DND-41 (cell line): Measurements from ENCODE around the gene DUSP23.

ENCODE experiments used
- ATAC-seq: fragments of 200-7000 bp; cut with Tn5 transposase; 3 replicates; pipeline ENCODE4 v1.9.1; 2021; ENCODE audit warnings: low read depth; ENCODE audit not compliant: insufficient read depth
- DNase-seq: peaks from one replicate; pipeline ENCODE4 v3.0.0-alpha.2; 2020
- H2AFZ ChIP-seq: 2 replicates; pipeline ENCODE4 v1.6.0; 2012; ENCODE audit warnings: low read depth, low read length
- H3K27ac ChIP-seq: 2 replicates; pipeline ENCODE4 v1.5.1; 2012; ENCODE audit warnings: low read length, inconsistent platforms
- H3K27me3 ChIP-seq: fragments of 200-600 bp; sonication (generic); 2 replicates; pipeline ENCODE4 v1.6.0; 2012; ENCODE audit warnings: low read length, mild to moderate bottlenecking, inconsistent platforms; ENCODE audit not compliant: insufficient read depth, poor library complexity
- H3K36me3 ChIP-seq: 2 replicates; pipeline ENCODE4 v1.5.1; 2012; ENCODE audit warnings: low read length, inconsistent platforms; ENCODE audit not compliant: insufficient read depth
- H3K4me1 ChIP-seq: 2 replicates; pipeline ENCODE4 v1.5.1; 2012; ENCODE audit warnings: mild to moderate bottlenecking, low read length; ENCODE audit not compliant: insufficient read depth
- H3K4me2 ChIP-seq: 2 replicates; pipeline ENCODE4 v1.6.0; 2012; ENCODE audit warnings: mild to moderate bottlenecking, moderate library complexity, low read length, inconsistent platforms; ENCODE audit not compliant: insufficient read depth
- H3K4me3 ChIP-seq, 2 experiments: fragments of 200-600 bp in 1 of 2; shearing (Covaris generic) in 1 of 2; 2 replicates each; pipeline ENCODE4 v1.5.1; 2012 to 2016; ENCODE audit warnings: inconsistent platforms in 2 of 2, low read length in 2 of 2, mild to moderate bottlenecking in 2 of 2, low read depth in 1 of 2, moderate library complexity in 1 of 2
- H3K79me2 ChIP-seq: 2 replicates; pipeline ENCODE4 v1.6.0; 2012; ENCODE audit warnings: low read length, inconsistent platforms; ENCODE audit not compliant: insufficient read depth
- H3K9ac ChIP-seq: 2 replicates; pipeline ENCODE4 v1.6.0; 2012; ENCODE audit warnings: low read depth, mild to moderate bottlenecking, inconsistent platforms, low read length, moderate library complexity
- H3K9me3 ChIP-seq: 2 replicates; pipeline ENCODE4 v1.5.1; 2012; ENCODE audit warnings: low read length, moderate library complexity, mild to moderate bottlenecking, inconsistent platforms; ENCODE audit not compliant: insufficient read depth, severe bottlenecking
- H4K20me1 ChIP-seq: 2 replicates; pipeline ENCODE4 v1.6.0; 2012; ENCODE audit warnings: low read length; ENCODE audit not compliant: insufficient read depth
- CTCF ChIP-seq: IDR thresholded peaks from 2 replicates; pipeline ENCODE4 v1.5.1; 2012; ENCODE audit warnings: borderline replicate concordance, low read length, moderate library complexity, mild to moderate bottlenecking; ENCODE audit not compliant: poor library complexity, severe bottlenecking; ENCODE audit errors: extremely low read depth
- EZH2 ChIP-seq: IDR thresholded peaks from 3 replicates; pipeline ENCODE4 v1.6.1; 2012; ENCODE audit warnings: borderline replicate concordance, low read depth, mild to moderate bottlenecking, moderate library complexity, low read length, inconsistent platforms; ENCODE audit not compliant: severe bottlenecking

DUSP23 gene

GRCh38 chr1:159791031-159791430 lies 10.3 kb downstream of the DUSP23 start:
- peaks cover 4% of the 10 kb centered on the region for H3K27me3 ChIP-seq
- ATAC-seq (no peak), DNase-seq (no peak)
- no peaks in the 10 kb centered on the region for H3K36me3 ChIP-seq
- no peaks in the 10 kb centered on the region for H3K9me3 ChIP-seq
- H3K4me1 ChIP-seq = no peaks in the 10 kb centered on the region
- H3K4me3 ChIP-seq = no peak overlapping the region
- no peak for TF ChIP-seq EZH2
- no peak for TF ChIP-seq CTCF
- no peaks in the 10 kb centered on the region for H3K79me2 ChIP-seq
- H3K27ac ChIP-seq = no peak overlapping the region
- H3K4me2 ChIP-seq = no peak overlapping the region
- H2AFZ ChIP-seq = no peak overlapping the region
- H3K9ac ChIP-seq = no peak overlapping the region
- H4K20me1 ChIP-seq = no peaks in the 10 kb centered on the region

- Histone ChIP-seq H3K79me2 (no peaks in the 10 kb centered on the region), H3K9ac (no peak overlapping the region), H3K4me1 (no peaks in the 10 kb centered on the region), H3K4me2 (no peak overlapping the region), H3K4me3 (no peak overlapping the region), H3K27me3 (peaks cover 6% of the 10 kb centered on the region), H3K36me3 (no peaks in the 10 kb centered on the region), H2AFZ (no peak overlapping the region), H3K27ac (no peak overlapping the region), H4K20me1 (no peaks in the 10 kb centered on the region), H3K9me3 (no peaks in the 10 kb centered on the region)
- TF ChIP-seq CTCF = no peak
- TF ChIP-seq EZH2 = no peak
- ATAC-seq (no peak), DNase-seq (no peak)
Measured at GRCh38 chr1:159791461-159791860, 10.7 kb downstream of the DUSP23 start.

GRCh38 chr1:159795534-159795933 lies 14.8 kb downstream of the DUSP23 start:
- Histone ChIP-seq H3K4me2 (no peak overlapping the region), H3K27ac (no peak overlapping the region), H3K4me3 (no peak overlapping the region), H3K36me3 (no peaks in the 10 kb centered on the region), H4K20me1 (no peaks in the 10 kb centered on the region), H2AFZ (no peak overlapping the region), H3K27me3 (peaks cover 26% of the 10 kb centered on the region), H3K79me2 (no peaks in the 10 kb centered on the region), H3K9ac (no peak overlapping the region), H3K4me1 (peaks cover 3% of the 10 kb centered on the region; the same call in 1 of the 2 replicates), H3K9me3 (no peaks in the 10 kb centered on the region)
- no peak for TF ChIP-seq EZH2
- TF ChIP-seq CTCF = no peak
- ATAC-seq (no peak), DNase-seq (no peak)

GRCh38 chr1:159798893-159799292 lies 18.1 kb downstream of the DUSP23 start:
- Histone ChIP-seq H3K9me3 (no peaks in the 10 kb centered on the region), H3K27ac (no peak overlapping the region), H3K9ac (no peak overlapping the region), H4K20me1 (no peaks in the 10 kb centered on the region), H3K27me3 (peaks cover 43% of the 10 kb centered on the region), H3K79me2 (no peaks in the 10 kb centered on the region), H2AFZ (no peak overlapping the region), H3K36me3 (no peaks in the 10 kb centered on the region), H3K4me2 (no peak overlapping the region), H3K4me1 (peaks cover 3% of the 10 kb centered on the region; the same call in 1 of the 2 replicates), H3K4me3 (no peak overlapping the region)
- DNase-seq = peak; percentile 25
- no peak for TF ChIP-seq EZH2
- TF ChIP-seq CTCF = peak; percentile 70
- peak; percentile 47; the same call in 1 of the 3 replicates for ATAC-seq
